Fibroblast of skin of scalp (primary cell): Measurements from ENCODE around the gene LRIT1. TPM values are rescaled to one million over a fixed set of nuclear protein-coding genes. Genes with fewer than 3 reads are reported as not detected.
"Not testable (repeated sequence)": the region's sequence is repeated elsewhere in the genome, so short reads cannot be mapped to it uniquely, and the experiment has no call there.

ENCODE experiments used
- DNase-seq: peaks from one replicate; pipeline ENCODE4 v3.0.0-alpha.2; 2013
- polyA plus RNA-seq, 2 experiments: library from polyadenylated mRNA; unstranded; fragments of 120-200 nt; gene quantifications; one replicate each; pipeline ENCODE4 v1.2.1, GENCODE V29; 2013; ENCODE audit not compliant: insufficient read length in 2 of 2

LRIT1 gene
- polyA plus RNA-seq (2013, experiment 1 of 2; ENCODE audit: insufficient read length), result not detected
- polyA plus RNA-seq (2013, experiment 2 of 2; ENCODE audit: insufficient read length), result not detected

- no peak for DNase-seq
Measured at GRCh38 chr10:84241185-84241790, at the start of gene LRIT1. Gene LRIT1 (minus strand): TSS chr10:84241546. CDS start chr10:84241439, 107 bp downstream.

- no peak for DNase-seq
Measured at GRCh38 chr10:84290235-84290634, 48.9 kb upstream of the LRIT1 start.

- DNase-seq, result no peak
Measured at GRCh38 chr10:84289521-84290200, 48.3 kb upstream of the LRIT1 start.

GRCh38 chr10:84288151-84288550, 46.8 kb upstream of the LRIT1 start:
- no peak for DNase-seq

GRCh38 chr10:84286695-84287094, 45.3 kb upstream of the LRIT1 start:
- DNase-seq, result no peak

GRCh38 chr10:84279876-84280475, 38.6 kb upstream of the LRIT1 start:
- DNase-seq, result not testable (repeated sequence)

- no peak for DNase-seq
Measured at GRCh38 chr10:84270708-84271107, 29.4 kb upstream of the LRIT1 start.

GRCh38 chr10:84269773-84270172, 28.4 kb upstream of the LRIT1 start:
- DNase-seq, result peak; percentile 89

GRCh38 chr10:84269162-84269561, 27.8 kb upstream of the LRIT1 start:
- DNase-seq, result no peak

- DNase-seq, result peak; percentile 60
Measured at GRCh38 chr10:84267503-84268126, 26.3 kb upstream of the LRIT1 start.

GRCh38 chr10:84265418-84265817, 24.1 kb upstream of the LRIT1 start:
- DNase-seq, result no peak

GRCh38 chr10:84264611-84265141, 23.3 kb upstream of the LRIT1 start:
- peak; percentile 57 for DNase-seq

GRCh38 chr10:84263716-84264115, 22.4 kb upstream of the LRIT1 start:
- no peak for DNase-seq

- DNase-seq, result no peak
Measured at GRCh38 chr10:84262190-84262956, 21.0 kb upstream of the LRIT1 start.

- DNase-seq, result no peak
Measured at GRCh38 chr10:84261236-84261915, 20.0 kb upstream of the LRIT1 start.

GRCh38 chr10:84258034-84258695, 16.8 kb upstream of the LRIT1 start:
- DNase-seq, result no peak

GRCh38 chr10:84257343-84258020, 16.1 kb upstream of the LRIT1 start:
- DNase-seq, result no peak

GRCh38 chr10:84256510-84257342, 15.4 kb upstream of the LRIT1 start:
- peak; percentile 38 for DNase-seq
